ENCODE data around the gene LIN7A. TPM values are rescaled to one million over a fixed set of nuclear protein-coding genes. Genes with fewer than 3 reads are reported as not detected.

The LIN7A gene
- total RNA-seq, 1 experiment from 2014 or later = not detected

GRCh38 chr12:80925237-80925636 lies 12.5 kb downstream of the LIN7A start:
- no peaks in the 10 kb centered on the region for H3K9me3 Mint-ChIP-seq (ENCODE audit: unreplicated experiment)
- intact Hi-C loops (cut with micrococcal nuclease) = no loop called here
- CTCF ChIA-PET = no interaction called here
- no peak for DNase-seq (ENCODE audit: unreplicated experiment)
- H3K27ac Mint-ChIP-seq (ENCODE audit: low read depth, unreplicated experiment) = no peak overlapping the region
- no TSS peak for BruUV-seq (replicated peaks)
- H3K4me1 Mint-ChIP-seq (ENCODE audit: insufficient read depth, unreplicated experiment) = no peaks in the 10 kb centered on the region
- H3K36me3 Mint-ChIP-seq (ENCODE audit: insufficient read depth, unreplicated experiment) = no peaks in the 10 kb centered on the region
- POLR2A ChIA-PET = no interaction called here
- H3K27me3 Mint-ChIP-seq (ENCODE audit: insufficient read depth, unreplicated experiment) = no peaks in the 10 kb centered on the region
- no peak for TF ChIP-seq CTCF (IDR thresholded peaks at IDR 0.05; ENCODE audit: unreplicated experiment)
- no peak overlapping the region for H3K4me3 Mint-ChIP-seq (ENCODE audit: unreplicated experiment)

GRCh38 chr12:80924437-80924836 lies 13.3 kb downstream of the LIN7A start:
- no peaks in the 10 kb centered on the region for H3K27me3 Mint-ChIP-seq (ENCODE audit: insufficient read depth, unreplicated experiment)
- ChIA-PET POLR2A (no interaction called here), CTCF (no interaction called here)
- DNase-seq (ENCODE audit: unreplicated experiment) = no peak
- intact Hi-C loops (cut with micrococcal nuclease) = no loop called here
- no TSS peak for BruUV-seq (replicated peaks)
- no peak overlapping the region for H3K4me3 Mint-ChIP-seq (ENCODE audit: unreplicated experiment)
- H3K36me3 Mint-ChIP-seq (ENCODE audit: insufficient read depth, unreplicated experiment) = no peaks in the 10 kb centered on the region
- H3K9me3 Mint-ChIP-seq (ENCODE audit: unreplicated experiment) = no peaks in the 10 kb centered on the region
- no peak for TF ChIP-seq CTCF (IDR thresholded peaks at IDR 0.05; ENCODE audit: unreplicated experiment)
- H3K27ac Mint-ChIP-seq (ENCODE audit: low read depth, unreplicated experiment) = no peak overlapping the region
- H3K4me1 Mint-ChIP-seq (ENCODE audit: insufficient read depth, unreplicated experiment) = no peaks in the 10 kb centered on the region

GRCh38 chr12:80920006-80920405 lies 17.7 kb downstream of the LIN7A start:
- no peaks in the 10 kb centered on the region for H3K4me1 Mint-ChIP-seq (ENCODE audit: insufficient read depth, unreplicated experiment)
- DNase-seq (ENCODE audit: unreplicated experiment) = no peak
- H3K36me3 Mint-ChIP-seq (ENCODE audit: insufficient read depth, unreplicated experiment) = no peaks in the 10 kb centered on the region
- BruUV-seq (replicated peaks) = no TSS peak
- POLR2A ChIA-PET = no interaction called here
- intact Hi-C loops (cut with micrococcal nuclease) = no loop called here
- no peak for TF ChIP-seq CTCF (IDR thresholded peaks at IDR 0.05; ENCODE audit: unreplicated experiment)
- no peak overlapping the region for H3K27ac Mint-ChIP-seq (ENCODE audit: low read depth, unreplicated experiment)
- CTCF ChIA-PET = interaction anchor here (0.8 to 0.9 kb wide), 2 partner anchors 15 to 363 kb away, joined by 3 to 5 read pairs; no protein-coding TSS in a partner anchor
- no peaks in the 10 kb centered on the region for H3K27me3 Mint-ChIP-seq (ENCODE audit: insufficient read depth, unreplicated experiment)
- H3K4me3 Mint-ChIP-seq (ENCODE audit: unreplicated experiment) = no peak overlapping the region
- H3K9me3 Mint-ChIP-seq (ENCODE audit: unreplicated experiment) = no peaks in the 10 kb centered on the region

- no peak for TF ChIP-seq CTCF (IDR thresholded peaks at IDR 0.05; ENCODE audit: unreplicated experiment)
- H3K4me3 Mint-ChIP-seq (ENCODE audit: unreplicated experiment) = no peak overlapping the region
- no peaks in the 10 kb centered on the region for H3K36me3 Mint-ChIP-seq (ENCODE audit: insufficient read depth, unreplicated experiment)
- CTCF ChIA-PET = no interaction called here
- no peak overlapping the region for H3K27ac Mint-ChIP-seq (ENCODE audit: low read depth, unreplicated experiment)
- BruUV-seq (replicated peaks) = no TSS peak
- no peaks in the 10 kb centered on the region for H3K9me3 Mint-ChIP-seq (ENCODE audit: unreplicated experiment)
- no peaks in the 10 kb centered on the region for H3K4me1 Mint-ChIP-seq (ENCODE audit: insufficient read depth, unreplicated experiment)
- POLR2A ChIA-PET = no interaction called here
- intact Hi-C loops (cut with micrococcal nuclease) = no loop called here
- no peak for DNase-seq (ENCODE audit: unreplicated experiment)
- H3K27me3 Mint-ChIP-seq (ENCODE audit: insufficient read depth, unreplicated experiment) = peaks cover 23% of the 10 kb centered on the region
Measured at GRCh38 chr12:80917651-80918050, 20.1 kb downstream of the LIN7A start.
